GM12878 (cell line): ENCODE measurements around the gene PTPRJ. TPM values are rescaled to one million over a fixed set of nuclear protein-coding genes. Genes with fewer than 3 reads are reported as not detected.

Experiments
- BCL11A ChIP-seq: IDR thresholded peaks from 2 replicates; pipeline ENCODE4 v1.6.1; 2011; ENCODE audit warnings: low read depth, low read length
- BCL3 ChIP-seq: IDR thresholded peaks from 2 replicates; pipeline ENCODE4 v1.6.1; 2011; ENCODE audit warnings: borderline replicate concordance, low read depth, mild to moderate bottlenecking, moderate library complexity, low read length; ENCODE audit not compliant: insufficient read depth, poor library complexity, severe bottlenecking
- BRCA1 ChIP-seq: IDR thresholded peaks from 2 replicates; pipeline ENCODE4 v1.6.1; 2011; ENCODE audit warnings: low read depth, low read length, improper control_type of control experiment
- CREB1 ChIP-seq: IDR thresholded peaks from 2 replicates; pipeline ENCODE4 v1.6.1; 2012; ENCODE audit warnings: low read depth, mild to moderate bottlenecking, inconsistent platforms
- E2F8 ChIP-seq: fragments of 450-650 bp; IDR thresholded peaks from 2 replicates; pipeline ENCODE4 v1.6.1; 2018; ENCODE audit warnings: mild to moderate bottlenecking, low read depth, moderate library complexity; ENCODE audit not compliant: partially characterized antibody
- EGR1 ChIP-seq, 2 experiments: IDR thresholded peaks; 1 replicate in 1 of 2; 2 replicates in 1 of 2; pipeline ENCODE4 v1.6.1; 2011 to 2012; ENCODE audit warnings: low read depth in 2 of 2, low read length in 2 of 2, borderline replicate concordance in 1 of 2, mild to moderate bottlenecking in 1 of 2, moderate library complexity in 1 of 2
- ETV6 ChIP-seq, 2 experiments: fragments of 450-650 bp in 1 of 2; IDR thresholded peaks in 1 of 2; conservative IDR thresholded peaks in 1 of 2; 2 replicates each; pipeline ENCODE4 v1.6.1; 2014; ENCODE audit warnings: antibody characterized with exemption in 1 of 2, borderline replicate concordance in 1 of 2, low read depth in 1 of 2, mild to moderate bottlenecking in 1 of 2, moderate library complexity in 1 of 2
- FOS ChIP-seq: IDR thresholded peaks from 3 replicates; pipeline ENCODE4 v1.6.1; 2011; ENCODE audit warnings: borderline replicate concordance; ENCODE audit not compliant: insufficient read length; ENCODE audit errors: extremely low read depth
- FOXM1 ChIP-seq: IDR thresholded peaks from 2 replicates; pipeline ENCODE4 v1.6.1; 2012; ENCODE audit warnings: low read depth, mild to moderate bottlenecking, inconsistent platforms, low read length, moderate library complexity
- GABPA ChIP-seq: IDR thresholded peaks from 2 replicates; pipeline ENCODE4 v1.6.1; 2014; ENCODE audit warnings: antibody characterized with exemption, low read depth, mild to moderate bottlenecking, inconsistent platforms
- GATAD2B ChIP-seq: fragments of 450-650 bp; conservative IDR thresholded peaks from 2 replicates; pipeline ENCODE4 v1.6.1; 2017; ENCODE audit warnings: low read depth, mild to moderate bottlenecking, moderate library complexity
- JUNB ChIP-seq: IDR thresholded peaks from 2 replicates; pipeline ENCODE4 v1.6.1; 2016; ENCODE audit warnings: antibody characterized with exemption, mild to moderate bottlenecking
- JUND ChIP-seq: IDR thresholded peaks from 2 replicates; pipeline ENCODE4 v1.6.1; 2012; ENCODE audit warnings: low read depth, mild to moderate bottlenecking, low read length, improper control_type of control experiment, moderate library complexity
- PML ChIP-seq: IDR thresholded peaks from 2 replicates; pipeline ENCODE4 v1.6.1; 2012; ENCODE audit warnings: low read length, inconsistent platforms
- POU2F2 ChIP-seq: IDR thresholded peaks from 3 replicates; pipeline ENCODE4 v1.6.1; 2011; ENCODE audit warnings: low read depth, mild to moderate bottlenecking, low read length, borderline replicate concordance
- SIX5 ChIP-seq: IDR thresholded peaks from 2 replicates; pipeline ENCODE4 v1.6.1; 2011; ENCODE audit warnings: mild to moderate bottlenecking, low read depth, low read length, moderate library complexity; ENCODE audit not compliant: severe bottlenecking
- SREBF1 ChIP-seq: IDR thresholded peaks from 2 replicates; pipeline ENCODE4 v1.6.1; 2012; ENCODE audit warnings: mild to moderate bottlenecking, low read length
- SRF ChIP-seq, 2 experiments: IDR thresholded peaks; 2 replicates each; pipeline ENCODE4 v1.6.1; 2011; ENCODE audit warnings: low read depth in 2 of 2, low read length in 2 of 2, mild to moderate bottlenecking in 1 of 2, moderate library complexity in 1 of 2
- STAT3 ChIP-seq: IDR thresholded peaks from 2 replicates; pipeline ENCODE4 v1.6.1; 2011; ENCODE audit warnings: low read depth, low read length, improper control_type of control experiment
- TBL1XR1 ChIP-seq: IDR thresholded peaks from 2 replicates; pipeline ENCODE4 v1.6.1; 2012; ENCODE audit warnings: low read depth, low read length, improper control_type of control experiment
- TCF3 ChIP-seq: IDR thresholded peaks from 2 replicates; pipeline ENCODE4 v1.6.1; 2012; ENCODE audit warnings: low read depth, mild to moderate bottlenecking, low read length, borderline replicate concordance; ENCODE audit not compliant: insufficient read depth
- ZNF24 ChIP-seq: fragments of 450-650 bp; IDR thresholded peaks from 2 replicates; pipeline ENCODE4 v1.6.1; 2017; ENCODE audit warnings: antibody characterized with exemption, mild to moderate bottlenecking
- polyA plus RNA-seq, 11 experiments: library from polyadenylated mRNA; depleted of rRNA in 4 of 11; unstranded in 6 of 11; stranded (reverse) in 5 of 11; fragments of >200 nt; fragmentation: Nextera tagmentation in 4 of 11; fragmentation: Illumina TruSeq in 1 of 11; extraction: Ambion mirVana in 4 of 11; extraction: Trizol in 1 of 11; gene quantifications; 1 replicate in 1 of 11; 2 replicates in 10 of 11; pipeline versions ENCODE4 v1.2.1 to v1.2.3, GENCODE V29; 2011 to 2016; ENCODE audit warnings: inconsistent platforms in 2 of 11, missing spikeins in 2 of 11, low read depth in 1 of 11
- total RNA-seq, 4 experiments: library from RNA; depleted of rRNA in 3 of 4; stranded (reverse); fragments of >200 nt in 3 of 4; fragmentation: Illumina TruSeq in 1 of 4; extraction: Trizol in 1 of 4; gene quantifications; 2 replicates each; pipeline versions ENCODE4 v1.2.1 to v1.2.3, GENCODE V29; 2013 to 2021
- TF ChIP-seq, protein P1 (sequence below): fragments of 450-650 bp; IDR thresholded peaks from 2 replicates; pipeline ENCODE4 v1.6.1; 2016; ENCODE audit warnings: mild to moderate bottlenecking
- TF ChIP-seq, protein P2 (sequence below): IDR thresholded peaks from 2 replicates; pipeline ENCODE4 v1.6.1; 2012; ENCODE audit warnings: low read length, inconsistent platforms

PTPRJ gene
- total and polyA plus RNA-seq, 10 of the 15 experiments (the other 5 are each of a cell fraction or from before 2014, with no cell fraction given) = 0.22 to 22.4 (median 7.4) TPM

GRCh38 chr11:48006301-48006992, 26.1 kb downstream of the PTPRJ start (continued):
- TF ChIP-seq BCL3 = peak; percentile 93
- peak; percentile 41; the same call in 1 of the 2 replicates for TF ChIP-seq ZNF24
- 0 out of 2 replicates have a peak, but pooled peaks have one; percentile 47 for TF ChIP-seq TBL1XR1
- peak; percentile 95 for TF ChIP-seq FOXM1
- TF ChIP-seq BCL11A = peak; percentile 98
- peak; percentile 59; the same call in 1 of the 2 replicates for TF ChIP-seq CREB1
- TF ChIP-seq, protein P1, sequence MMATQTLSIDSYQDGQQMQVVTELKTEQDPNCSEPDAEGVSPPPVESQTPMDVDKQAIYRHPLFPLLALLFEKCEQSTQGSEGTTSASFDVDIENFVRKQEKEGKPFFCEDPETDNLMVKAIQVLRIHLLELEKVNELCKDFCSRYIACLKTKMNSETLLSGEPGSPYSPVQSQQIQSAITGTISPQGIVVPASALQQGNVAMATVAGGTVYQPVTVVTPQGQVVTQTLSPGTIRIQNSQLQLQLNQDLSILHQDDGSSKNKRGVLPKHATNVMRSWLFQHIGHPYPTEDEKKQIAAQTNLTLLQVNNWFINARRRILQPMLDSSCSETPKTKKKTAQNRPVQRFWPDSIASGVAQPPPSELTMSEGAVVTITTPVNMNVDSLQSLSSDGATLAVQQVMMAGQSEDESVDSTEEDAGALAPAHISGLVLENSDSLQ = 0 out of 2 replicates have a peak, but pooled peaks have one; percentile 34
- TF ChIP-seq SRF (IDR thresholded peaks at IDR 0.05; ENCODE audit: low read depth in 2 of 2, low read length in 2 of 2) = peak in 1 of 2 experiments; percentile 83; a peak in 2 of 4 replicates
- peak; percentile 100 for TF ChIP-seq JUNB
- peak in 1 of 2 experiments; percentile 85; a peak in 1 of 4 replicates for TF ChIP-seq ETV6 (conservative IDR thresholded peaks at IDR 0.05 in 1 of 2, IDR thresholded peaks at IDR 0.05 in 1 of 2; ENCODE audit: borderline replicate concordance in 1 of 2, low read depth in 1 of 2)
- TF ChIP-seq EGR1 (IDR thresholded peaks at IDR 0.05; ENCODE audit: borderline replicate concordance in 1 of 2, low read depth in 2 of 2, low read length in 2 of 2) = no peak
- TF ChIP-seq TCF3 = peak; percentile 72; the same call in 1 of the 2 replicates
- TF ChIP-seq GABPA = peak; percentile 78
- TF ChIP-seq GATAD2B = no peak
- no peak for TF ChIP-seq BRCA1
- TF ChIP-seq STAT3 = peak; percentile 72; the same call in 1 of the 2 replicates
- TF ChIP-seq PML = peak; percentile 49; the same call in 1 of the 2 replicates
- TF ChIP-seq, protein P2, sequence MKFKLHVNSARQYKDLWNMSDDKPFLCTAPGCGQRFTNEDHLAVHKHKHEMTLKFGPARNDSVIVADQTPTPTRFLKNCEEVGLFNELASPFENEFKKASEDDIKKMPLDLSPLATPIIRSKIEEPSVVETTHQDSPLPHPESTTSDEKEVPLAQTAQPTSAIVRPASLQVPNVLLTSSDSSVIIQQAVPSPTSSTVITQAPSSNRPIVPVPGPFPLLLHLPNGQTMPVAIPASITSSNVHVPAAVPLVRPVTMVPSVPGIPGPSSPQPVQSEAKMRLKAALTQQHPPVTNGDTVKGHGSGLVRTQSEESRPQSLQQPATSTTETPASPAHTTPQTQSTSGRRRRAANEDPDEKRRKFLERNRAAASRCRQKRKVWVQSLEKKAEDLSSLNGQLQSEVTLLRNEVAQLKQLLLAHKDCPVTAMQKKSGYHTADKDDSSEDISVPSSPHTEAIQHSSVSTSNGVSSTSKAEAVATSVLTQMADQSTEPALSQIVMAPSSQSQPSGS = peak; percentile 95
- TF ChIP-seq E2F8 = no peak
- peak; percentile 3 for TF ChIP-seq SIX5
- TF ChIP-seq FOS = no peak
- TF ChIP-seq POU2F2 = peak; percentile 63; the same call in 1 of the 3 replicates
- TF ChIP-seq JUND = peak; percentile 88
- no peak for TF ChIP-seq SREBF1
